B cell (primary cell): ENCODE data around the gene KMT2C. TPM values are rescaled to one million over a fixed set of nuclear protein-coding genes. Genes with fewer than 3 reads are reported as not detected.

Experiments
- ATAC-seq: fragments of 200-7000 bp; cut with Tn5 transposase; one replicate; pipeline ENCODE4 v1.10.0; 2021; ENCODE audit warnings: low read depth, mild to moderate bottlenecking, moderate number of reproducible peaks, moderate library complexity
- CTCF ChIA-PET: fragments of 350-600 bp; sonication (Branson Sonifier 250); formaldehyde crosslinking; loops from one replicate; lab custom pipeline; 2021; ENCODE audit warnings: antibody characterized with exemption, inconsistent platforms; lab: Charles Lee
- POLR2A ChIA-PET: fragments of 350-600 bp; sonication (Branson Sonifier 250); formaldehyde crosslinking; loops from one replicate; lab custom pipeline; 2021; ENCODE audit warnings: antibody characterized with exemption; lab: Charles Lee
- DNase-seq: peaks from one replicate; pipeline ENCODE4 v3.0.0; 2013
- H2AFZ ChIP-seq: 2 replicates; pipeline ENCODE4 v1.6.1; 2012; ENCODE audit warnings: mild to moderate bottlenecking, low read depth, low read length; ENCODE audit not compliant: insufficient read depth, poor library complexity, severe bottlenecking
- H3K27ac ChIP-seq, 2 donors: 1 replicate in 1 of 2; 2 replicates in 1 of 2; pipeline ENCODE4 v1.5.1; 2012 to 2013; ENCODE audit warnings: low read length in 2 of 2, mild to moderate bottlenecking in 2 of 2, moderate library complexity in 1 of 2
- H3K27me3 ChIP-seq, 4 experiments: fragments of 200-600 bp in 1 of 4; sonication (generic) in 1 of 4; replicated peaks in 1 of 4; 1 replicate in 2 of 4; 2 replicates in 2 of 4; pipeline versions ENCODE4 v1.6.1 to v1.7.0; 2013 to 2016; ENCODE audit warnings: low read length in 3 of 4, mild to moderate bottlenecking in 2 of 4, mixed read lengths in 1 of 4, moderate library complexity in 1 of 4; ENCODE audit not compliant: insufficient read depth in 4 of 4, control insufficient read depth in 3 of 4; ENCODE audit errors: control extremely low read depth in 1 of 4
- H3K36me3 ChIP-seq, 2 experiments: replicated peaks in 1 of 2; 1 replicate in 1 of 2; 2 replicates in 1 of 2; pipeline versions ENCODE4 v1.6.1 to v1.7.1; 2013; ENCODE audit warnings: low read length in 1 of 2; ENCODE audit not compliant: insufficient read depth in 2 of 2, control insufficient read depth in 1 of 2; ENCODE audit errors: control extremely low read depth in 1 of 2, extremely low read depth in 1 of 2
- H3K4me1 ChIP-seq, 2 donors: fragments of 200-600 bp in 1 of 2; sonication (generic) in 1 of 2; 1 replicate in 1 of 2; 2 replicates in 1 of 2; pipeline versions ENCODE4 v1.5.1 to v1.6.1; 2013 to 2017; ENCODE audit warnings: low read length in 2 of 2; ENCODE audit not compliant: control insufficient read depth in 2 of 2, insufficient read depth in 2 of 2
- H3K4me2 ChIP-seq: replicated peaks from 2 replicates; pipeline ENCODE3; 2012; ENCODE audit warnings: mild to moderate bottlenecking, low read depth, low read length; ENCODE audit not compliant: poor library complexity, severe bottlenecking
- H3K4me3 ChIP-seq, 5 experiments: fragments of 200-600 bp in 1 of 5; sonication (generic) in 1 of 5; 1 replicate in 3 of 5; 2 replicates in 2 of 5; pipeline versions ENCODE4 v1.5.1 to v1.7.0; 2011 to 2016; ENCODE audit warnings: low read length in 4 of 5, mild to moderate bottlenecking in 4 of 5, low read depth in 2 of 5, control low read depth in 1 of 5, moderate library complexity in 1 of 5; ENCODE audit not compliant: insufficient read depth in 1 of 5; ENCODE audit errors: control extremely low read depth in 1 of 5, extremely low read depth in 1 of 5
- H3K79me2 ChIP-seq: fragments of 200-600 bp; sonication (generic); one replicate; pipeline ENCODE4 v1.6.0; 2016; ENCODE audit warnings: low read length; ENCODE audit not compliant: control insufficient read depth, insufficient read depth
- H3K9ac ChIP-seq: fragments of 200-600 bp; sonication (generic); 2 replicates; pipeline ENCODE4 v1.6.1; 2017; ENCODE audit warnings: mild to moderate bottlenecking, low read length, moderate library complexity
- H3K9me3 ChIP-seq, 3 donors: one replicate each; pipeline versions ENCODE4 v1.6.1 to v1.7.1; 2013; ENCODE audit warnings: low read length in 2 of 3; ENCODE audit not compliant: control insufficient read depth in 2 of 3, insufficient read depth in 1 of 3; ENCODE audit errors: control extremely low read depth in 1 of 3
- H4K20me1 ChIP-seq: 2 replicates; pipeline ENCODE4 v1.6.0; 2012; ENCODE audit warnings: mild to moderate bottlenecking, low read length; ENCODE audit not compliant: insufficient read depth, control insufficient read depth, poor library complexity, severe bottlenecking
- H3K27ac Mint-ChIP-seq: one replicate; pipeline ENCODE4 v1.8.0; 2021; ENCODE audit warnings: mixed read lengths
- H3K27me3 Mint-ChIP-seq: one replicate; pipeline ENCODE4 v1.8.0; 2021; ENCODE audit warnings: mixed read lengths
- H3K4me1 Mint-ChIP-seq: one replicate; pipeline ENCODE4 v1.8.0; 2021; ENCODE audit warnings: mixed read lengths
- H3K4me3 Mint-ChIP-seq: one replicate; pipeline ENCODE4 v1.8.0; 2021; ENCODE audit warnings: mixed read lengths
- H3K9me3 Mint-ChIP-seq: one replicate; pipeline ENCODE4 v1.8.0; 2022; ENCODE audit warnings: mixed read lengths; ENCODE audit not compliant: insufficient read depth
- EZH2 ChIP-seq: IDR thresholded peaks from 2 replicates; pipeline ENCODE4 v1.6.1; 2012; ENCODE audit warnings: borderline replicate concordance, low read depth, mild to moderate bottlenecking, moderate library complexity, low read length; ENCODE audit not compliant: insufficient read depth, poor library complexity, severe bottlenecking
- WGBS: methylation state at CpG from one replicate; pipeline ENCODE4 v1.1.5; 2013; ENCODE audit warnings: missing lambda C conversion rate; ENCODE audit not compliant: insufficient coverage; 5-methylcytosine and 5-hydroxymethylcytosine counted together
- intact Hi-C: fragments of 100-400 bp; cut with micrococcal nuclease; formaldehyde crosslinking; loops from one replicate; pipeline ENCODE4 v1.10.0; 2022
- polyA plus RNA-seq: library from polyadenylated mRNA; depleted of rRNA; stranded (reverse); fragments of >200 nt; gene quantifications from 2 replicates; pipeline ENCODE4 v1.2.3, GENCODE V29; 2012
- total RNA-seq, 2 donors: library from RNA; stranded (reverse); fragments of 120-200 nt in 1 of 2; gene quantifications; 1 replicate in 1 of 2; 2 replicates in 1 of 2; pipeline versions ENCODE4 v1.2.3 to v1.2.4, GENCODE V29; 2013 to 2022
- TF ChIP-seq, protein P1 (sequence below): fragments of 200-600 bp; IDR thresholded peaks from one replicate; pipeline ENCODE4 v1.8.0; 2022; ENCODE audit warnings: antibody characterized with exemption, mild to moderate bottlenecking

The KMT2C gene
- total and polyA plus RNA-seq, 2 donors (not counting 1 experiment from before 2014, with no cell fraction given): 14.9 to 171 TPM

- WGBS: 100% methylated on average over 2 of the region's 7 CpGs
- Histone ChIP-seq H3K9me3 (no peaks in the 10 kb centered on the region), H3K27ac (no peak overlapping the region), H3K27me3 (no peaks in the 10 kb centered on the region), H3K79me2 (no peaks in the 10 kb centered on the region), H3K36me3 (peaks cover 0 to 14% of the 10 kb centered on the region in 2 experiments), H3K4me3 (no peak overlapping the region), H4K20me1 (no peaks in the 10 kb centered on the region), H3K9ac (no peak overlapping the region), H3K4me2 (no peak overlapping the region), H2AFZ (no peak overlapping the region), H3K4me1 (no peaks in the 10 kb centered on the region)
- ChIA-PET POLR2A (no interaction called here), CTCF (no interaction called here)
- Mint-ChIP-seq H3K4me1 (no peaks in the 10 kb centered on the region), H3K4me3 (no peak overlapping the region), H3K27ac (no peak overlapping the region), H3K27me3 (no peaks in the 10 kb centered on the region), H3K9me3 (no peaks in the 10 kb centered on the region)
- no peak for DNase-seq
- ATAC-seq: no peak
- TF ChIP-seq, protein P1, sequence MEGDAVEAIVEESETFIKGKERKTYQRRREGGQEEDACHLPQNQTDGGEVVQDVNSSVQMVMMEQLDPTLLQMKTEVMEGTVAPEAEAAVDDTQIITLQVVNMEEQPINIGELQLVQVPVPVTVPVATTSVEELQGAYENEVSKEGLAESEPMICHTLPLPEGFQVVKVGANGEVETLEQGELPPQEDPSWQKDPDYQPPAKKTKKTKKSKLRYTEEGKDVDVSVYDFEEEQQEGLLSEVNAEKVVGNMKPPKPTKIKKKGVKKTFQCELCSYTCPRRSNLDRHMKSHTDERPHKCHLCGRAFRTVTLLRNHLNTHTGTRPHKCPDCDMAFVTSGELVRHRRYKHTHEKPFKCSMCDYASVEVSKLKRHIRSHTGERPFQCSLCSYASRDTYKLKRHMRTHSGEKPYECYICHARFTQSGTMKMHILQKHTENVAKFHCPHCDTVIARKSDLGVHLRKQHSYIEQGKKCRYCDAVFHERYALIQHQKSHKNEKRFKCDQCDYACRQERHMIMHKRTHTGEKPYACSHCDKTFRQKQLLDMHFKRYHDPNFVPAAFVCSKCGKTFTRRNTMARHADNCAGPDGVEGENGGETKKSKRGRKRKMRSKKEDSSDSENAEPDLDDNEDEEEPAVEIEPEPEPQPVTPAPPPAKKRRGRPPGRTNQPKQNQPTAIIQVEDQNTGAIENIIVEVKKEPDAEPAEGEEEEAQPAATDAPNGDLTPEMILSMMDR: no peak
- TF ChIP-seq EZH2: no peak
- intact Hi-C loops: no loop called here
Observed at GRCh38 chr7:152103066-152103465, 332.7 kb downstream of the KMT2C start.

- Histone ChIP-seq H3K4me2 (no peak overlapping the region), H2AFZ (no peak overlapping the region), H3K9me3 (no peaks in the 10 kb centered on the region), H3K9ac (no peak overlapping the region), H4K20me1 (no peaks in the 10 kb centered on the region), H3K27ac (no peak overlapping the region), H3K79me2 (no peaks in the 10 kb centered on the region), H3K4me1 (no peaks in the 10 kb centered on the region), H3K27me3 (no peaks in the 10 kb centered on the region), H3K4me3 (no peak overlapping the region), H3K36me3 (peaks cover 0 to 5% of the 10 kb centered on the region in 2 experiments)
- ChIA-PET CTCF (interaction anchor here (0.7 kb wide), 1 partner anchor 464 kb away, joined by 4 read pairs; no protein-coding TSS in a partner anchor), POLR2A (no interaction called here)
- ATAC-seq (no peak), DNase-seq (no peak)
- no peaks in the 10 kb centered on the region for H3K4me1 Mint-ChIP-seq
- no peak overlapping the region for H3K27ac Mint-ChIP-seq
- H3K27me3 Mint-ChIP-seq: no peaks in the 10 kb centered on the region
- no peaks in the 10 kb centered on the region for H3K9me3 Mint-ChIP-seq
- H3K4me3 Mint-ChIP-seq: no peak overlapping the region
- intact Hi-C loops: no loop called here
- WGBS: 80% methylated on average over 1 of the region's 4 CpGs
- TF ChIP-seq EZH2: no peak
- TF ChIP-seq, protein P1: no peak
Observed at GRCh38 chr7:152097330-152097729, 338.5 kb downstream of the KMT2C start.
